Measurements from ENCODE around the gene TUBA8.

- TF ChIP-seq, protein P1, sequence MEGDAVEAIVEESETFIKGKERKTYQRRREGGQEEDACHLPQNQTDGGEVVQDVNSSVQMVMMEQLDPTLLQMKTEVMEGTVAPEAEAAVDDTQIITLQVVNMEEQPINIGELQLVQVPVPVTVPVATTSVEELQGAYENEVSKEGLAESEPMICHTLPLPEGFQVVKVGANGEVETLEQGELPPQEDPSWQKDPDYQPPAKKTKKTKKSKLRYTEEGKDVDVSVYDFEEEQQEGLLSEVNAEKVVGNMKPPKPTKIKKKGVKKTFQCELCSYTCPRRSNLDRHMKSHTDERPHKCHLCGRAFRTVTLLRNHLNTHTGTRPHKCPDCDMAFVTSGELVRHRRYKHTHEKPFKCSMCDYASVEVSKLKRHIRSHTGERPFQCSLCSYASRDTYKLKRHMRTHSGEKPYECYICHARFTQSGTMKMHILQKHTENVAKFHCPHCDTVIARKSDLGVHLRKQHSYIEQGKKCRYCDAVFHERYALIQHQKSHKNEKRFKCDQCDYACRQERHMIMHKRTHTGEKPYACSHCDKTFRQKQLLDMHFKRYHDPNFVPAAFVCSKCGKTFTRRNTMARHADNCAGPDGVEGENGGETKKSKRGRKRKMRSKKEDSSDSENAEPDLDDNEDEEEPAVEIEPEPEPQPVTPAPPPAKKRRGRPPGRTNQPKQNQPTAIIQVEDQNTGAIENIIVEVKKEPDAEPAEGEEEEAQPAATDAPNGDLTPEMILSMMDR (IDR thresholded peaks at IDR 0.05; ENCODE audit: insufficient read depth, low read length, poor library complexity, severe bottlenecking), result no peak
- no peak for TF ChIP-seq EZH2phosphoT487 (conservative IDR thresholded peaks at IDR 0.05; ENCODE audit: low read length)
These were observed 9.1 kb upstream of the TUBA8 start for GRCh38 chr22:18101536-18101935.
